ENCODE measurements around the gene TLE6. TPM values are rescaled to one million over a fixed set of nuclear protein-coding genes. Genes with fewer than 3 reads are reported as not detected.

Gene TLE6
- total and polyA plus RNA-seq, 4 donors, result 0.47 to 2.8 (median 1.2) TPM

GRCh38 chr19:2987797-2988196 is 10.4 kb downstream of the TLE6 start:
- H3K4me3 ChIP-seq (ENCODE audit: low read depth in 1 of 3, low read length in 3 of 3), result no peak overlapping the region
- WGBS, result 85% methylated on average over 12 of the region's 12 CpGs
- no peaks in the 10 kb centered on the region for H3K9me3 ChIP-seq (ENCODE audit: control insufficient read depth in 4 of 4, low read length in 3 of 4)
- H3K36me3 ChIP-seq (ENCODE audit: control insufficient read depth in 4 of 4, insufficient read depth in 3 of 4, low read depth in 1 of 4, low read length in 3 of 4), result no peaks in the 10 kb centered on the region
- H3K9ac ChIP-seq (ENCODE audit: low read depth in 1 of 2, low read length in 2 of 2), result no peak overlapping the region
- no peaks in the 10 kb centered on the region for H3K27me3 ChIP-seq (ENCODE audit: control insufficient read depth in 4 of 4, insufficient read depth in 4 of 4, low read length in 3 of 4)
- no peak for DNase-seq (ENCODE audit: low spot score)
- H3K4me1 ChIP-seq (ENCODE audit: control insufficient read depth in 4 of 4, insufficient read depth in 4 of 4, low read length in 3 of 4), result peaks cover under 1 to 10% (median 5%) of the 10 kb centered on the region in 4 donors
- TF ChIP-seq HNF4G (IDR thresholded peaks at IDR 0.05), result no peak
- no peak for TF ChIP-seq TAF1 (conservative IDR thresholded peaks at IDR 0.05)
- TF ChIP-seq FOXA1 (IDR thresholded peaks at IDR 0.05), result no peak
- TF ChIP-seq NR2F2 (IDR thresholded peaks at IDR 0.05), result no peak
- no peak for TF ChIP-seq FOXA2 (IDR thresholded peaks at IDR 0.05)
- no peak for TF ChIP-seq RAD21 (IDR thresholded peaks at IDR 0.05)
- no peak for TF ChIP-seq EGR1 (IDR thresholded peaks at IDR 0.05; ENCODE audit: low read depth in 2 of 2)
- no peak for TF ChIP-seq GABPA (IDR thresholded peaks at IDR 0.05 in 1 of 2, conservative IDR thresholded peaks at IDR 0.05 in 1 of 2)
- TF ChIP-seq JUND (IDR thresholded peaks at IDR 0.05), result no peak
- H3K27ac ChIP-seq (ENCODE audit: low read depth in 1 of 2, low read length in 2 of 2), result no peak overlapping the region

DNA sequence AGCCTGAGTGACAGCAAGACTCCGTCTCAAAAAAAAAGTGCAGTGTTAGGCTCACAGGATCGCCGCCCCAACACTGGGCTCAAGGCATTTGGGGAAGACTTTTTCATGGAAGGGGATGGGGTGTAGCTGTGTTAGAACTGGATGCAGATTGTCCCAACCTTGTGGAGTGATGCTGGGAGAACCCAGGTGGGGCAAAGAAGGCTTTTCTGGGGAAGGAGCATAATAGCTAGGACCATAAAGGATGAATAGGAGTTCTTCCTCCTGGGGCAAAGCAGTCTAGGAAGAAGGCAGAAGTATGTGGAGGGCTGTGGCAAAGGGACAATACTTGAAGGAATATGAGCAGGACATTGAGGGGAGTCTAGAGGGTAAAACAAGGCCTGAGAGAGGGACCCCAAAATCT is 11.2 kb downstream of the TLE6 start:
- Histone ChIP-seq H3K9ac (ENCODE audit: low read depth in 1 of 2, low read length in 2 of 2) (no peak overlapping the region), H3K27me3 (ENCODE audit: control insufficient read depth in 4 of 4, insufficient read depth in 4 of 4, low read length in 3 of 4) (no peaks in the 10 kb centered on the region), H3K4me1 (ENCODE audit: control insufficient read depth in 4 of 4, insufficient read depth in 4 of 4, low read length in 3 of 4) (peaks cover 0 to 3% (median 1%) of the 10 kb centered on the region in 4 donors), H3K36me3 (ENCODE audit: control insufficient read depth in 4 of 4, insufficient read depth in 3 of 4, low read depth in 1 of 4, low read length in 3 of 4) (no peaks in the 10 kb centered on the region), H3K9me3 (ENCODE audit: control insufficient read depth in 4 of 4, low read length in 3 of 4) (no peaks in the 10 kb centered on the region), H3K27ac (ENCODE audit: low read depth in 1 of 2, low read length in 2 of 2) (no peak overlapping the region), H3K4me3 (ENCODE audit: low read depth in 1 of 3, low read length in 3 of 3) (no peak overlapping the region)
- no peak for TF ChIP-seq FOXA1 (IDR thresholded peaks at IDR 0.05)
- TF ChIP-seq, protein P1, sequence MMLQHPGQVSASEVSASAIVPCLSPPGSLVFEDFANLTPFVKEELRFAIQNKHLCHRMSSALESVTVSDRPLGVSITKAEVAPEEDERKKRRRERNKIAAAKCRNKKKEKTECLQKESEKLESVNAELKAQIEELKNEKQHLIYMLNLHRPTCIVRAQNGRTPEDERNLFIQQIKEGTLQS (IDR thresholded peaks at IDR 0.05), result no peak
- TF ChIP-seq FOXA2 (IDR thresholded peaks at IDR 0.05), result no peak
- TF ChIP-seq, protein P2, sequence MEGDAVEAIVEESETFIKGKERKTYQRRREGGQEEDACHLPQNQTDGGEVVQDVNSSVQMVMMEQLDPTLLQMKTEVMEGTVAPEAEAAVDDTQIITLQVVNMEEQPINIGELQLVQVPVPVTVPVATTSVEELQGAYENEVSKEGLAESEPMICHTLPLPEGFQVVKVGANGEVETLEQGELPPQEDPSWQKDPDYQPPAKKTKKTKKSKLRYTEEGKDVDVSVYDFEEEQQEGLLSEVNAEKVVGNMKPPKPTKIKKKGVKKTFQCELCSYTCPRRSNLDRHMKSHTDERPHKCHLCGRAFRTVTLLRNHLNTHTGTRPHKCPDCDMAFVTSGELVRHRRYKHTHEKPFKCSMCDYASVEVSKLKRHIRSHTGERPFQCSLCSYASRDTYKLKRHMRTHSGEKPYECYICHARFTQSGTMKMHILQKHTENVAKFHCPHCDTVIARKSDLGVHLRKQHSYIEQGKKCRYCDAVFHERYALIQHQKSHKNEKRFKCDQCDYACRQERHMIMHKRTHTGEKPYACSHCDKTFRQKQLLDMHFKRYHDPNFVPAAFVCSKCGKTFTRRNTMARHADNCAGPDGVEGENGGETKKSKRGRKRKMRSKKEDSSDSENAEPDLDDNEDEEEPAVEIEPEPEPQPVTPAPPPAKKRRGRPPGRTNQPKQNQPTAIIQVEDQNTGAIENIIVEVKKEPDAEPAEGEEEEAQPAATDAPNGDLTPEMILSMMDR (IDR thresholded peaks at IDR 0.05; ENCODE audit: low read depth, low read length, missing input control), result no peak
- TF ChIP-seq SP1 (IDR thresholded peaks at IDR 0.05), result no peak
- TF ChIP-seq GABPA (IDR thresholded peaks at IDR 0.05 in 1 of 2, conservative IDR thresholded peaks at IDR 0.05 in 1 of 2), result no peak
- TF ChIP-seq EGR1 (IDR thresholded peaks at IDR 0.05; ENCODE audit: low read depth in 2 of 2), result no peak
- no peak for TF ChIP-seq YY1 (IDR thresholded peaks at IDR 0.05)
- TF ChIP-seq JUND (IDR thresholded peaks at IDR 0.05), result no peak
- no peak for TF ChIP-seq HNF4G (IDR thresholded peaks at IDR 0.05)
- TF ChIP-seq, protein P3, sequence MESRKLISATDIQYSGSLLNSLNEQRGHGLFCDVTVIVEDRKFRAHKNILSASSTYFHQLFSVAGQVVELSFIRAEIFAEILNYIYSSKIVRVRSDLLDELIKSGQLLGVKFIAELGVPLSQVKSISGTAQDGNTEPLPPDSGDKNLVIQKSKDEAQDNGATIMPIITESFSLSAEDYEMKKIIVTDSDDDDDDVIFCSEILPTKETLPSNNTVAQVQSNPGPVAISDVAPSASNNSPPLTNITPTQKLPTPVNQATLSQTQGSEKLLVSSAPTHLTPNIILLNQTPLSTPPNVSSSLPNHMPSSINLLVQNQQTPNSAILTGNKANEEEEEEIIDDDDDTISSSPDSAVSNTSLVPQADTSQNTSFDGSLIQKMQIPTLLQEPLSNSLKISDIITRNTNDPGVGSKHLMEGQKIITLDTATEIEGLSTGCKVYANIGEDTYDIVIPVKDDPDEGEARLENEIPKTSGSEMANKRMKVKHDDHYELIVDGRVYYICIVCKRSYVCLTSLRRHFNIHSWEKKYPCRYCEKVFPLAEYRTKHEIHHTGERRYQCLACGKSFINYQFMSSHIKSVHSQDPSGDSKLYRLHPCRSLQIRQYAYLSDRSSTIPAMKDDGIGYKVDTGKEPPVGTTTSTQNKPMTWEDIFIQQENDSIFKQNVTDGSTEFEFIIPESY (IDR thresholded peaks at IDR 0.05), result no peak
- no peak for DNase-seq (ENCODE audit: low spot score)
- 99% methylated on average over 3 of the region's 3 CpGs for WGBS

- Histone ChIP-seq H3K36me3 (ENCODE audit: control insufficient read depth in 4 of 4, insufficient read depth in 3 of 4, low read depth in 1 of 4, low read length in 3 of 4) (no peaks in the 10 kb centered on the region), H3K9ac (ENCODE audit: low read depth in 1 of 2, low read length in 2 of 2) (no peak overlapping the region), H3K27me3 (ENCODE audit: control insufficient read depth in 4 of 4, insufficient read depth in 4 of 4, low read length in 3 of 4) (no peaks in the 10 kb centered on the region), H3K4me1 (ENCODE audit: control insufficient read depth in 4 of 4, insufficient read depth in 4 of 4, low read length in 3 of 4) (no peaks in the 10 kb centered on the region), H3K9me3 (ENCODE audit: control insufficient read depth in 4 of 4, low read length in 3 of 4) (no peaks in the 10 kb centered on the region), H3K4me3 (ENCODE audit: low read depth in 1 of 3, low read length in 3 of 3) (no peak overlapping the region), H3K27ac (ENCODE audit: low read depth in 1 of 2, low read length in 2 of 2) (no peak overlapping the region)
- no peak for DNase-seq (ENCODE audit: low spot score)
- 95% methylated on average over 15 of the region's 15 CpGs for WGBS
- TF ChIP-seq RXRA (IDR thresholded peaks at IDR 0.05) (no peak), YY1 (IDR thresholded peaks at IDR 0.05) (no peak), FOXA1 (IDR thresholded peaks at IDR 0.05) (no peak), HNF4G (IDR thresholded peaks at IDR 0.05) (no peak), HNF4A (conservative IDR thresholded peaks at IDR 0.05) (no peak), TAF1 (conservative IDR thresholded peaks at IDR 0.05) (no peak), RAD21 (IDR thresholded peaks at IDR 0.05) (no peak)
- TF ChIP-seq, protein P2 (IDR thresholded peaks at IDR 0.05; ENCODE audit: low read depth, low read length, missing input control), result no peak
- TF ChIP-seq, protein P1 (IDR thresholded peaks at IDR 0.05), result no peak
- TF ChIP-seq, protein P4, sequence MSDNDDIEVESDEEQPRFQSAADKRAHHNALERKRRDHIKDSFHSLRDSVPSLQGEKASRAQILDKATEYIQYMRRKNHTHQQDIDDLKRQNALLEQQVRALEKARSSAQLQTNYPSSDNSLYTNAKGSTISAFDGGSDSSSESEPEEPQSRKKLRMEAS (IDR thresholded peaks at IDR 0.05), result no peak
Observed at GRCh38 chr19:2989236-2989946, 12.0 kb downstream of the TLE6 start.

All from liver (tissue), 9 donors.